Measurements from ENCODE around the gene ZBTB7A. TPM values are rescaled to one million over a fixed set of nuclear protein-coding genes. Genes with fewer than 3 reads are reported as not detected.

ZBTB7A gene
- total RNA-seq, 1 donor from 2014 or later = 19.1 TPM

GRCh38 chr19:4042064-4042730 is 24.5 kb downstream of the ZBTB7A start:
- no peak overlapping the region for H3K27ac Mint-ChIP-seq
- no peak overlapping the region for H3K4me3 Mint-ChIP-seq (ENCODE audit: low read depth)
- peaks cover 3% of the 10 kb centered on the region for H3K36me3 Mint-ChIP-seq (ENCODE audit: insufficient read depth)
- no peaks in the 10 kb centered on the region for H3K4me1 Mint-ChIP-seq (ENCODE audit: low read depth)
- TF ChIP-seq CTCF (IDR thresholded peaks at IDR 0.05; ENCODE audit: unreplicated experiment) = no peak
- DNase-seq (ENCODE audit: low spot score, unreplicated experiment) = no peak
- H3K27me3 Mint-ChIP-seq = no peaks in the 10 kb centered on the region
- H3K9me3 Mint-ChIP-seq (ENCODE audit: low read depth) = no peaks in the 10 kb centered on the region

- peaks cover 6% of the 10 kb centered on the region for H3K36me3 Mint-ChIP-seq (ENCODE audit: insufficient read depth)
- H3K27ac Mint-ChIP-seq = no peak overlapping the region
- no peak overlapping the region for H3K4me3 Mint-ChIP-seq (ENCODE audit: low read depth)
- no peak for TF ChIP-seq CTCF (IDR thresholded peaks at IDR 0.05; ENCODE audit: unreplicated experiment)
- no peak for DNase-seq (ENCODE audit: low spot score, unreplicated experiment)
- no peaks in the 10 kb centered on the region for H3K4me1 Mint-ChIP-seq (ENCODE audit: low read depth)
- H3K9me3 Mint-ChIP-seq (ENCODE audit: low read depth) = no peaks in the 10 kb centered on the region
- no peaks in the 10 kb centered on the region for H3K27me3 Mint-ChIP-seq
Measured at GRCh38 chr19:4038661-4039423, 27.9 kb downstream of the ZBTB7A start.

- H3K4me3 Mint-ChIP-seq (ENCODE audit: low read depth) = no peak overlapping the region
- H3K27ac Mint-ChIP-seq = no peak overlapping the region
- TF ChIP-seq CTCF (IDR thresholded peaks at IDR 0.05; ENCODE audit: unreplicated experiment) = no peak
- DNase-seq (ENCODE audit: low spot score, unreplicated experiment) = no peak
- H3K9me3 Mint-ChIP-seq (ENCODE audit: low read depth) = no peaks in the 10 kb centered on the region
- H3K4me1 Mint-ChIP-seq (ENCODE audit: low read depth) = no peaks in the 10 kb centered on the region
- no peaks in the 10 kb centered on the region for H3K27me3 Mint-ChIP-seq
- H3K36me3 Mint-ChIP-seq (ENCODE audit: insufficient read depth) = peaks cover 6% of the 10 kb centered on the region
Measured at GRCh38 chr19:4038057-4038456, 28.6 kb downstream of the ZBTB7A start.

GRCh38 chr19:4037301-4037949 is 29.3 kb downstream of the ZBTB7A start:
- H3K27me3 Mint-ChIP-seq = no peaks in the 10 kb centered on the region
- H3K4me1 Mint-ChIP-seq (ENCODE audit: low read depth) = no peaks in the 10 kb centered on the region
- no peaks in the 10 kb centered on the region for H3K9me3 Mint-ChIP-seq (ENCODE audit: low read depth)
- DNase-seq (ENCODE audit: low spot score, unreplicated experiment) = no peak
- H3K27ac Mint-ChIP-seq = no peak overlapping the region
- no peak for TF ChIP-seq CTCF (IDR thresholded peaks at IDR 0.05; ENCODE audit: unreplicated experiment)
- H3K4me3 Mint-ChIP-seq (ENCODE audit: low read depth) = no peak overlapping the region
- peaks cover 6% of the 10 kb centered on the region for H3K36me3 Mint-ChIP-seq (ENCODE audit: insufficient read depth)

- no peak overlapping the region for H3K4me3 Mint-ChIP-seq (ENCODE audit: low read depth)
- H3K4me1 Mint-ChIP-seq (ENCODE audit: low read depth) = no peaks in the 10 kb centered on the region
- peaks cover 6% of the 10 kb centered on the region for H3K36me3 Mint-ChIP-seq (ENCODE audit: insufficient read depth)
- no peak overlapping the region for H3K27ac Mint-ChIP-seq
- no peaks in the 10 kb centered on the region for H3K27me3 Mint-ChIP-seq
- DNase-seq (ENCODE audit: low spot score, unreplicated experiment) = no peak
- no peaks in the 10 kb centered on the region for H3K9me3 Mint-ChIP-seq (ENCODE audit: low read depth)
- no peak for TF ChIP-seq CTCF (IDR thresholded peaks at IDR 0.05; ENCODE audit: unreplicated experiment)
Measured at GRCh38 chr19:4036576-4037300, 30.0 kb downstream of the ZBTB7A start.

All from progenitor cell of endocrine pancreas (in vitro differentiated cells).